GM23338 (cell line): ENCODE data around the gene SLC25A48. TPM values are rescaled to one million over a fixed set of nuclear protein-coding genes. Genes with fewer than 3 reads are reported as not detected.

ENCODE experiments used
- ATAC-seq: fragments of 200-7000 bp; cut with Tn5 transposase; 3 replicates; pipeline ENCODE4 v1.9.1; 2020
- DNase-seq: peaks from one replicate; pipeline ENCODE4 v3.0.0-alpha.2; 2015; ENCODE audit warnings: low spot score
- H2AFZ ChIP-seq: fragments of 200-600 bp; sonication (generic); 2 replicates; pipeline ENCODE4 v1.8.0; 2016; ENCODE audit warnings: antibody characterized with exemption, mild to moderate bottlenecking, moderate library complexity
- H3F3A ChIP-seq: fragments of 200-600 bp; sonication (generic); replicated peaks from 2 replicates; pipeline ENCODE4 v1.8.0; 2017; ENCODE audit warnings: antibody characterized with exemption, mixed run types, low read depth
- H3K27ac ChIP-seq: fragments of 200-600 bp; sonication (generic); 2 replicates; pipeline ENCODE4 v1.6.1; 2016; ENCODE audit warnings: low read depth
- H3K27me3 ChIP-seq: fragments of 200-600 bp; sonication (generic); 2 replicates; pipeline ENCODE4 v1.8.0; 2016; ENCODE audit warnings: mild to moderate bottlenecking, mixed run types, moderate library complexity; ENCODE audit not compliant: insufficient read depth
- H3K36me3 ChIP-seq: fragments of 200-600 bp; sonication (generic); 2 replicates; pipeline ENCODE4 v1.8.0; 2016; ENCODE audit warnings: mild to moderate bottlenecking; ENCODE audit not compliant: insufficient read depth
- H3K4me1 ChIP-seq: fragments of 200-600 bp; sonication (generic); 2 replicates; pipeline ENCODE4 v1.8.0; 2016; ENCODE audit warnings: mild to moderate bottlenecking, moderate library complexity; ENCODE audit not compliant: insufficient read depth
- H3K4me2 ChIP-seq: fragments of 200-600 bp; sonication (generic); 2 replicates; pipeline ENCODE4 v1.7.1; 2017; ENCODE audit warnings: mixed run types
- H3K4me3 ChIP-seq: fragments of 200-600 bp; sonication (generic); 2 replicates; pipeline ENCODE4 v1.6.1; 2016; ENCODE audit warnings: mixed run types
- H3K79me2 ChIP-seq: fragments of 200-600 bp; sonication (generic); replicated peaks from 2 replicates; pipeline ENCODE4 v1.8.0; 2017; ENCODE audit warnings: mild to moderate bottlenecking; ENCODE audit not compliant: insufficient read depth
- H3K9me2 ChIP-seq: fragments of 200-600 bp; sonication (generic); 2 replicates; pipeline ENCODE4 v1.8.0; 2017; ENCODE audit not compliant: insufficient read depth
- H4K20me1 ChIP-seq: fragments of 200-600 bp; sonication (generic); replicated peaks from 2 replicates; pipeline ENCODE4 v1.8.0; 2017; ENCODE audit warnings: mild to moderate bottlenecking; ENCODE audit not compliant: insufficient read depth
- H3K27ac Mint-ChIP-seq: 2 replicates; pipeline ENCODE4 v1.8.0; 2020; ENCODE audit warnings: inconsistent platforms, mild to moderate bottlenecking, moderate library complexity, mixed read lengths
- H3K27me3 Mint-ChIP-seq: 3 replicates; pipeline ENCODE4 v1.8.0; 2022; ENCODE audit warnings: low read depth, mild to moderate bottlenecking, moderate library complexity, mixed read lengths, inconsistent platforms; ENCODE audit not compliant: insufficient read depth, poor library complexity
- H3K36me3 Mint-ChIP-seq: 3 replicates; pipeline ENCODE4 v1.8.0; 2021; ENCODE audit warnings: low read depth, mild to moderate bottlenecking, inconsistent platforms, moderate library complexity, mixed read lengths
- H3K4me1 Mint-ChIP-seq: 3 replicates; pipeline ENCODE4 v1.8.0; 2020; ENCODE audit warnings: mild to moderate bottlenecking, inconsistent platforms, mixed read lengths
- H3K4me3 Mint-ChIP-seq: 3 replicates; pipeline ENCODE4 v1.8.0; 2021; ENCODE audit warnings: moderate library complexity, mild to moderate bottlenecking, inconsistent platforms, mixed read lengths
- H3K9me3 Mint-ChIP-seq: 3 replicates; pipeline ENCODE4 v1.8.0; 2020; ENCODE audit warnings: moderate library complexity, mild to moderate bottlenecking, inconsistent platforms, mixed read lengths
- EZH2phosphoT487 ChIP-seq: fragments of 200-600 bp; sonication (generic); IDR thresholded peaks from one replicate; pipeline ENCODE4 v1.8.1; 2018; ENCODE audit warnings: antibody characterized with exemption; ENCODE audit not compliant: unreplicated experiment
- JUNB ChIP-seq: IDR thresholded peaks from one replicate; pipeline ENCODE4 v1.6.1; 2016; ENCODE audit warnings: antibody characterized with exemption; ENCODE audit not compliant: unreplicated experiment
- STAT1 ChIP-seq: IDR thresholded peaks from one replicate; pipeline ENCODE4 v1.6.1; 2016; ENCODE audit warnings: antibody characterized with exemption; ENCODE audit not compliant: unreplicated experiment
- ZNF114 ChIP-seq: fragments of 250-450 bp; sonication (Bioruptor Pico); IDR thresholded peaks from 2 replicates; pipeline ENCODE4 v1.5.0; 2020; ENCODE audit warnings: mild to moderate bottlenecking, moderate library complexity
- ZNF331 ChIP-seq: fragments of 250-450 bp; sonication (Bioruptor Pico); IDR thresholded peaks from 2 replicates; pipeline ENCODE4 v1.5.0; 2020; ENCODE audit warnings: low read depth, mild to moderate bottlenecking, moderate library complexity
- polyA plus RNA-seq: library from polyadenylated mRNA; unstranded; fragments of >200 nt; fragmentation: Nextera tagmentation; extraction: Ambion mirVana; gene quantifications from 2 replicates; pipeline ENCODE4 v1.2.1, GENCODE V29; 2016
- total RNA-seq: library from RNA; depleted of rRNA; stranded (reverse); fragments of >200 nt; shearing (Covaris generic); gene quantifications from 2 replicates; pipeline ENCODE4 v1.2.3, GENCODE V29; 2014
- TF ChIP-seq, protein P1 (sequence below), 2 experiments: fragments of 200-600 bp in 1 of 2; sonication (generic) in 1 of 2; conservative IDR thresholded peaks; 2 replicates each; pipeline versions ENCODE4 v1.5.1 to v1.6.1; 2016 to 2017; ENCODE audit warnings: antibody characterized with exemption in 2 of 2, low read depth in 2 of 2, mild to moderate bottlenecking in 2 of 2, moderate library complexity in 1 of 2
- TF ChIP-seq, protein P2 (sequence below): fragments of 250-450 bp; sonication (Bioruptor Pico); IDR thresholded peaks from 2 replicates; pipeline ENCODE4 v1.5.0; 2020; ENCODE audit warnings: mild to moderate bottlenecking, moderate library complexity
- TF ChIP-seq, protein P3 (sequence below): IDR thresholded peaks from 2 replicates; pipeline ENCODE4 v1.6.1; 2016; ENCODE audit warnings: antibody characterized with exemption

The SLC25A48 gene
- total and polyA plus RNA-seq, 2 experiments from 2014 or later = 1.1 to 1.5 TPM

DNA sequence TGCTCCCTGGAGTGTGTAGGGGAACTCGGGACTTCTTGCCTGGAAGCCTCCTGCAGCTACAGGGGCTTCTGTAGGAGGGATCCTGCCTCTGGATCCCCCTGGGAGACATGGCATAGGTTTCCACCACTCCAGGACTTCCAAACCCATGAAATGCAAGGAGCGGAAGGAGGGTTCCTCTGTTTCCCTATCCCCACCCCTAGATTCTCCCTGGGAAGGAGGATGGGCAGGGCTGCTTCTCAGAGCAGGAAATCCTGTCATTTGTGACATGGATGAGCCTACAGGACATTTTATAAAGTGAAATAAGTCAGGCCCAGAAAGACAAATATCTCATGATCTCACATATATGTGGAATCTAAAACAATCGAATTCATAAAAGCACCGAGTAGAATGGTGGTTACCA, 23.5 kb upstream of the SLC25A48 start:
- Mint-ChIP-seq H3K27me3 (peaks cover 6% of the 10 kb centered on the region), H3K4me3 (no peak overlapping the region), H3K27ac (no peak overlapping the region), H3K9me3 (no peaks in the 10 kb centered on the region; the same call in 2 of the 3 replicates), H3K4me1 (peaks cover 5% of the 10 kb centered on the region; the same call in 1 of the 3 replicates), H3K36me3 (peaks cover 2% of the 10 kb centered on the region; the same call in 1 of the 3 replicates)
- ATAC-seq = no peak
- H4K20me1 ChIP-seq = no peaks in the 10 kb centered on the region
- H2AFZ ChIP-seq = no peak overlapping the region
- no peak for DNase-seq
- H3K79me2 ChIP-seq = no peaks in the 10 kb centered on the region
- no peaks in the 10 kb centered on the region for H3K27me3 ChIP-seq
- H3K4me1 ChIP-seq = no peaks in the 10 kb centered on the region
- H3F3A ChIP-seq = no peaks in the 10 kb centered on the region
- no peaks in the 10 kb centered on the region for H3K9me2 ChIP-seq
- no peak overlapping the region for H3K4me3 ChIP-seq
- TF ChIP-seq, protein P1, sequence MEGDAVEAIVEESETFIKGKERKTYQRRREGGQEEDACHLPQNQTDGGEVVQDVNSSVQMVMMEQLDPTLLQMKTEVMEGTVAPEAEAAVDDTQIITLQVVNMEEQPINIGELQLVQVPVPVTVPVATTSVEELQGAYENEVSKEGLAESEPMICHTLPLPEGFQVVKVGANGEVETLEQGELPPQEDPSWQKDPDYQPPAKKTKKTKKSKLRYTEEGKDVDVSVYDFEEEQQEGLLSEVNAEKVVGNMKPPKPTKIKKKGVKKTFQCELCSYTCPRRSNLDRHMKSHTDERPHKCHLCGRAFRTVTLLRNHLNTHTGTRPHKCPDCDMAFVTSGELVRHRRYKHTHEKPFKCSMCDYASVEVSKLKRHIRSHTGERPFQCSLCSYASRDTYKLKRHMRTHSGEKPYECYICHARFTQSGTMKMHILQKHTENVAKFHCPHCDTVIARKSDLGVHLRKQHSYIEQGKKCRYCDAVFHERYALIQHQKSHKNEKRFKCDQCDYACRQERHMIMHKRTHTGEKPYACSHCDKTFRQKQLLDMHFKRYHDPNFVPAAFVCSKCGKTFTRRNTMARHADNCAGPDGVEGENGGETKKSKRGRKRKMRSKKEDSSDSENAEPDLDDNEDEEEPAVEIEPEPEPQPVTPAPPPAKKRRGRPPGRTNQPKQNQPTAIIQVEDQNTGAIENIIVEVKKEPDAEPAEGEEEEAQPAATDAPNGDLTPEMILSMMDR (conservative IDR thresholded peaks at IDR 0.05; ENCODE audit: low read depth in 2 of 2) = no peak
- TF ChIP-seq ZNF114 (CRISPR knock-in tag) (no peak), ZNF331 (CRISPR knock-in tag) (no peak), JUNB (no peak), STAT1 (no peak), EZH2phosphoT487 (no peak)
- TF ChIP-seq, protein P2, sequence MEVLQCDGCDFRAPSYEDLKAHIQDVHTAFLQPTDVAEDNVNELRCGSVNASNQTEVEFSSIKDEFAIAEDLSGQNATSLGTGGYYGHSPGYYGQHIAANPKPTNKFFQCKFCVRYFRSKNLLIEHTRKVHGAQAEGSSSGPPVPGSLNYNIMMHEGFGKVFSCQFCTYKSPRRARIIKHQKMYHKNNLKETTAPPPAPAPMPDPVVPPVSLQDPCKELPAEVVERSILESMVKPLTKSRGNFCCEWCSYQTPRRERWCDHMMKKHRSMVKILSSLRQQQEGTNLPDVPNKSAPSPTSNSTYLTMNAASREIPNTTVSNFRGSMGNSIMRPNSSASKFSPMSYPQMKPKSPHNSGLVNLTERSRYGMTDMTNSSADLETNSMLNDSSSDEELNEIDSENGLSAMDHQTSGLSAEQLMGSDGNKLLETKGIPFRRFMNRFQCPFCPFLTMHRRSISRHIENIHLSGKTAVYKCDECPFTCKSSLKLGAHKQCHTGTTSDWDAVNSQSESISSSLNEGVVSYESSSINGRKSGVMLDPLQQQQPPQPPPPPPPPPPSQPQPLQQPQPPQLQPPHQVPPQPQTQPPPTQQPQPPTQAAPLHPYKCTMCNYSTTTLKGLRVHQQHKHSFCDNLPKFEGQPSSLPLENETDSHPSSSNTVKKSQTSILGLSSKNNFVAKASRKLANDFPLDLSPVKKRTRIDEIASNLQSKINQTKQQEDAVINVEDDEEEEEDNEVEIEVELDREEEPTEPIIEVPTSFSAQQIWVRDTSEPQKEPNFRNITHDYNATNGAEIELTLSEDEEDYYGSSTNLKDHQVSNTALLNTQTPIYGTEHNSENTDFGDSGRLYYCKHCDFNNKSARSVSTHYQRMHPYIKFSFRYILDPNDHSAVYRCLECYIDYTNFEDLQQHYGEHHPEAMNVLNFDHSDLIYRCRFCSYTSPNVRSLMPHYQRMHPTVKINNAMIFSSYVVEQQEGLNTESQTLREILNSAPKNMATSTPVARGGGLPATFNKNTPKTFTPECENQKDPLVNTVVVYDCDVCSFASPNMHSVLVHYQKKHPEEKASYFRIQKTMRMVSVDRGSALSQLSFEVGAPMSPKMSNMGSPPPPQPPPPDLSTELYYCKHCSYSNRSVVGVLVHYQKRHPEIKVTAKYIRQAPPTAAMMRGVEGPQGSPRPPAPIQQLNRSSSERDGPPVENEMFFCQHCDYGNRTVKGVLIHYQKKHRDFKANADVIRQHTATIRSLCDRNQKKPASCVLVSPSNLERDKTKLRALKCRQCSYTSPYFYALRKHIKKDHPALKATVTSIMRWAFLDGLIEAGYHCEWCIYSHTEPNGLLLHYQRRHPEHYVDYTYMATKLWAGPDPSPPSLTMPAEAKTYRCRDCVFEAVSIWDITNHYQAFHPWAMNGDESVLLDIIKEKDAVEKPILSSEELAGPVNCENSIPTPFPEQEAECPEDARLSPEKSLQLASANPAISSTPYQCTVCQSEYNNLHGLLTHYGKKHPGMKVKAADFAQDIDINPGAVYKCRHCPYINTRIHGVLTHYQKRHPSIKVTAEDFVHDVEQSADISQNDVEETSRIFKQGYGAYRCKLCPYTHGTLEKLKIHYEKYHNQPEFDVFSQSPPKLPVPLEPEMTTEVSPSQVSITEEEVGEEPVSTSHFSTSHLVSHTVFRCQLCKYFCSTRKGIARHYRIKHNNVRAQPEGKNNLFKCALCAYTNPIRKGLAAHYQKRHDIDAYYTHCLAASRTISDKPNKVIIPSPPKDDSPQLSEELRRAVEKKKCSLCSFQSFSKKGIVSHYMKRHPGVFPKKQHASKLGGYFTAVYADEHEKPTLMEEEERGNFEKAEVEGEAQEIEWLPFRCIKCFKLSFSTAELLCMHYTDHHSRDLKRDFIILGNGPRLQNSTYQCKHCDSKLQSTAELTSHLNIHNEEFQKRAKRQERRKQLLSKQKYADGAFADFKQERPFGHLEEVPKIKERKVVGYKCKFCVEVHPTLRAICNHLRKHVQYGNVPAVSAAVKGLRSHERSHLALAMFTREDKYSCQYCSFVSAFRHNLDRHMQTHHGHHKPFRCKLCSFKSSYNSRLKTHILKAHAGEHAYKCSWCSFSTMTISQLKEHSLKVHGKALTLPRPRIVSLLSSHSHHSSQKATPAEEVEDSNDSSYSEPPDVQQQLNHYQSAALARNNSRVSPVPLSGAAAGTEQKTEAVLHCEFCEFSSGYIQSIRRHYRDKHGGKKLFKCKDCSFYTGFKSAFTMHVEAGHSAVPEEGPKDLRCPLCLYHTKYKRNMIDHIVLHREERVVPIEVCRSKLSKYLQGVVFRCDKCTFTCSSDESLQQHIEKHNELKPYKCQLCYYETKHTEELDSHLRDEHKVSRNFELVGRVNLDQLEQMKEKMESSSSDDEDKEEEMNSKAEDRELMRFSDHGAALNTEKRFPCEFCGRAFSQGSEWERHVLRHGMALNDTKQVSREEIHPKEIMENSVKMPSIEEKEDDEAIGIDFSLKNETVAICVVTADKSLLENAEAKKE = no peak
- TF ChIP-seq, protein P3, sequence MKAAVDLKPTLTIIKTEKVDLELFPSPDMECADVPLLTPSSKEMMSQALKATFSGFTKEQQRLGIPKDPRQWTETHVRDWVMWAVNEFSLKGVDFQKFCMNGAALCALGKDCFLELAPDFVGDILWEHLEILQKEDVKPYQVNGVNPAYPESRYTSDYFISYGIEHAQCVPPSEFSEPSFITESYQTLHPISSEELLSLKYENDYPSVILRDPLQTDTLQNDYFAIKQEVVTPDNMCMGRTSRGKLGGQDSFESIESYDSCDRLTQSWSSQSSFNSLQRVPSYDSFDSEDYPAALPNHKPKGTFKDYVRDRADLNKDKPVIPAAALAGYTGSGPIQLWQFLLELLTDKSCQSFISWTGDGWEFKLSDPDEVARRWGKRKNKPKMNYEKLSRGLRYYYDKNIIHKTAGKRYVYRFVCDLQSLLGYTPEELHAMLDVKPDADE = no peak
- no peak overlapping the region for H3K4me2 ChIP-seq
- H3K27ac ChIP-seq = no peak overlapping the region
- H3K36me3 ChIP-seq = no peaks in the 10 kb centered on the region
